VCaP (cell line): ENCODE data around the gene MGAT3.

Experiments used
- H3K27ac ChIP-seq: fragments of 450-650 bp; 2 replicates; pipeline ENCODE4 v1.5.1; 2017
- CTCF ChIP-seq: fragments of 450-650 bp; conservative IDR thresholded peaks from 2 replicates; pipeline ENCODE4 v1.5.1; 2017; ENCODE audit warnings: mild to moderate bottlenecking, moderate library complexity

MGAT3 gene

GRCh38 chr22:39445678-39446077 lies 11.1 kb upstream of the MGAT3 start:
- no peak overlapping the region for H3K27ac ChIP-seq
- TF ChIP-seq CTCF: no peak

- no peak for TF ChIP-seq CTCF
Measured at GRCh38 chr22:39446239-39446721, 10.5 kb upstream of the MGAT3 start.

GRCh38 chr22:39448205-39449054 lies 8.4 kb upstream of the MGAT3 start:
- no peak for TF ChIP-seq CTCF
- H3K27ac ChIP-seq: no peak overlapping the region

More at GRCh38 chr22:39446239-39446721, 10.5 kb upstream of the MGAT3 start:
- no peak overlapping the region for H3K27ac ChIP-seq

GRCh38 chr22:39449708-39450107 lies 7.1 kb upstream of the MGAT3 start:
- H3K27ac ChIP-seq: no peak overlapping the region
- TF ChIP-seq CTCF: no peak

- H3K27ac ChIP-seq: no peak overlapping the region
Measured at GRCh38 chr22:39450258-39450955, 6.4 kb upstream of the MGAT3 start.

GRCh38 chr22:39452740-39453040 lies 4.1 kb upstream of the MGAT3 start:
- H3K27ac ChIP-seq: no peak overlapping the region
- no peak for TF ChIP-seq CTCF

More at GRCh38 chr22:39450258-39450955, 6.4 kb upstream of the MGAT3 start:
- no peak for TF ChIP-seq CTCF

- no peak for TF ChIP-seq CTCF
- no peak overlapping the region for H3K27ac ChIP-seq
Measured at GRCh38 chr22:39453765-39454378, 2.9 kb upstream of the MGAT3 start.
